Activated CD8-positive, alpha-beta T cell treated with anti-CD3 and anti-CD28 coated beads for 36 hours (primary cell): ENCODE results near the gene GATAD2A. TPM values are rescaled to one million over a fixed set of nuclear protein-coding genes. Genes with fewer than 3 reads are reported as not detected.

Source experiments
- ATAC-seq: fragments of 200-7000 bp; cut with Tn5 transposase; one replicate; pipeline ENCODE4 v1.10.0; 2021; ENCODE audit warnings: mild to moderate bottlenecking, moderate library complexity
- CTCF ChIA-PET: fragments of 350-600 bp; sonication (Branson Sonifier 250); formaldehyde crosslinking; loops from one replicate; lab custom pipeline; 2021; ENCODE audit warnings: antibody characterized with exemption; lab: Charles Lee
- POLR2A ChIA-PET: fragments of 350-600 bp; sonication (Branson Sonifier 250); formaldehyde crosslinking; loops from one replicate; lab custom pipeline; 2021; ENCODE audit warnings: antibody characterized with exemption; lab: Charles Lee
- DNase-seq: peaks from one replicate; pipeline ENCODE4 v3.0.0-alpha.2; 2020
- H3K27ac Mint-ChIP-seq: one replicate; pipeline ENCODE4 v1.8.0; 2021; ENCODE audit warnings: mild to moderate bottlenecking, mixed read lengths
- H3K27me3 Mint-ChIP-seq: one replicate; pipeline ENCODE4 v1.8.0; 2021; ENCODE audit warnings: mixed read lengths
- H3K36me3 Mint-ChIP-seq: one replicate; pipeline ENCODE4 v1.8.0; 2021; ENCODE audit warnings: low read depth, mixed read lengths
- H3K4me1 Mint-ChIP-seq: one replicate; pipeline ENCODE4 v1.8.0; 2021; ENCODE audit warnings: low read depth, mixed read lengths
- H3K4me3 Mint-ChIP-seq: one replicate; pipeline ENCODE4 v1.8.0; 2021; ENCODE audit warnings: mild to moderate bottlenecking, moderate library complexity, mixed read lengths
- H3K9me3 Mint-ChIP-seq: one replicate; pipeline ENCODE4 v1.8.0; 2021; ENCODE audit warnings: mixed read lengths
- CTCF ChIP-seq: fragments of 200-600 bp; IDR thresholded peaks from one replicate; pipeline ENCODE4 v1.8.0; 2022; ENCODE audit warnings: antibody characterized with exemption, mild to moderate bottlenecking
- intact Hi-C: fragments of 100-400 bp; cut with micrococcal nuclease; formaldehyde crosslinking; loops from one replicate; pipeline ENCODE4 v1.10.0; 2022
- microRNA-seq: library from miRNA; unstranded; fragments of <30 nt; microRNA quantifications from one replicate; pipeline ENCODE4 v1.2.0, GENCODE V29; 2022; ENCODE audit warnings: borderline microRNAs expressed, borderline replicate concordance
- total RNA-seq, 2 experiments: library from RNA; stranded (reverse); gene quantifications; one replicate each; pipeline ENCODE4 v1.2.3, GENCODE V29; 2021

The GATAD2A gene
- total RNA-seq, 2 experiments from 2014 or later: 132 to 136 TPM

GRCh38 chr19:19558055-19558454, 152.6 kb downstream of the GATAD2A start:
- Mint-ChIP-seq H3K4me3 (no peak overlapping the region), H3K9me3 (no peaks in the 10 kb centered on the region), H3K27me3 (no peaks in the 10 kb centered on the region), H3K4me1 (no peaks in the 10 kb centered on the region), H3K36me3 (peaks cover 3% of the 10 kb centered on the region), H3K27ac (no peak overlapping the region)
- CTCF ChIA-PET: interaction anchor here (0.8 to 9.0 kb wide), 3 partner anchors 10 to 86 kb away, joined by 3 to 111 read pairs (median 7); partner anchors contain the start of gene GMIP
- intact Hi-C loops: no loop called here
- ATAC-seq: no peak
- POLR2A ChIA-PET: interaction anchor here (0.7 kb wide), 1 partner anchor 10 kb away, joined by 3 read pairs; no protein-coding TSS in a partner anchor
- DNase-seq: no peak
- no peak for TF ChIP-seq CTCF

Small RNAs within 50 kb of the gene (microRNA-seq; reads per million reads assigned to microRNA genes)
- not detected for gene MIR640

Other genes with a start within 250 kb of the GATAD2A start
- 1 to 10 TPM; 1.4 to 2.6 TPM for gene MEF2B, start 235.4 kb upstream of the GATAD2A start, total RNA-seq
- 10 to 100 TPM; 20.8 to 22.2 TPM for gene BORCS8, start 213.5 kb upstream of the GATAD2A start, total RNA-seq
- 10 to 100 TPM; 61.4 to 68.5 TPM for gene RFXANK, start 213.4 kb upstream of the GATAD2A start, total RNA-seq
- gene NR2C2AP, start 202.3 kb upstream of the GATAD2A start, total RNA-seq: 10 to 100 TPM; 37.8 to 40.0 TPM
- not detected for gene NCAN, start 193.7 kb upstream of the GATAD2A start, total RNA-seq
- gene TM6SF2, start 132.4 kb upstream of the GATAD2A start, total RNA-seq: not detected
- gene SUGP1, start 85.2 kb upstream of the GATAD2A start, total RNA-seq: 10 to 100 TPM; 42.8 to 51.3 TPM
- 10 to 100 TPM; 38.4 to 39.4 TPM for gene MAU2, start 84.8 kb upstream of the GATAD2A start, total RNA-seq
- 1 to 10 TPM; 3.4 to 4.9 TPM for gene TSSK6, start 109.9 kb downstream of the GATAD2A start, total RNA-seq
- gene NDUFA13, start 110.5 kb downstream of the GATAD2A start, total RNA-seq: 100 to 1,000 TPM; 298 to 310 TPM
- 1 to 10 TPM; 7.4 to 8.1 TPM for gene YJEFN3, start 123.2 kb downstream of the GATAD2A start, total RNA-seq
- gene CILP2, start 132.6 kb downstream of the GATAD2A start, total RNA-seq: under 1 TPM; 0.31 to 0.32 TPM
- 10 to 100 TPM; 13.8 to 15.6 TPM for gene PBX4, start 213.0 kb downstream of the GATAD2A start, total RNA-seq
- 10 to 100 TPM; 26.6 to 28.2 TPM for gene LPAR2, start 222.5 kb downstream of the GATAD2A start, total RNA-seq
- gene GMIP, start 238.0 kb downstream of the GATAD2A start, total RNA-seq: 10 to 100 TPM; 57.3 to 59.9 TPM